ENCODE results near the gene PTGER1.

GRCh38 chr19:14473978-14474578 lies 1.1 kb downstream of the PTGER1 start:
- TF ChIP-seq CTCF (IDR thresholded peaks at IDR 0.05; ENCODE audit: low read depth, low read length, poor library complexity, severe bottlenecking) (no peak), EZH2phosphoT487 (IDR thresholded peaks at IDR 0.05; ENCODE audit: borderline replicate concordance, low read length) (no peak)
